GM19351 (cell line): ENCODE data around the gene METTL1.
"Not testable (repeated sequence)": the region's sequence is repeated elsewhere in the genome, so short reads cannot be mapped to it uniquely, and the experiment has no call there.

Source experiments
- ATAC-seq: cut with Tn5 transposase; IDR thresholded peaks from one replicate; pipeline ENCODE4 v1.9.1; 2021; ENCODE audit warnings: mild to moderate bottlenecking, moderate library complexity; ENCODE audit not compliant: unreplicated experiment

METTL1 gene

DNA sequence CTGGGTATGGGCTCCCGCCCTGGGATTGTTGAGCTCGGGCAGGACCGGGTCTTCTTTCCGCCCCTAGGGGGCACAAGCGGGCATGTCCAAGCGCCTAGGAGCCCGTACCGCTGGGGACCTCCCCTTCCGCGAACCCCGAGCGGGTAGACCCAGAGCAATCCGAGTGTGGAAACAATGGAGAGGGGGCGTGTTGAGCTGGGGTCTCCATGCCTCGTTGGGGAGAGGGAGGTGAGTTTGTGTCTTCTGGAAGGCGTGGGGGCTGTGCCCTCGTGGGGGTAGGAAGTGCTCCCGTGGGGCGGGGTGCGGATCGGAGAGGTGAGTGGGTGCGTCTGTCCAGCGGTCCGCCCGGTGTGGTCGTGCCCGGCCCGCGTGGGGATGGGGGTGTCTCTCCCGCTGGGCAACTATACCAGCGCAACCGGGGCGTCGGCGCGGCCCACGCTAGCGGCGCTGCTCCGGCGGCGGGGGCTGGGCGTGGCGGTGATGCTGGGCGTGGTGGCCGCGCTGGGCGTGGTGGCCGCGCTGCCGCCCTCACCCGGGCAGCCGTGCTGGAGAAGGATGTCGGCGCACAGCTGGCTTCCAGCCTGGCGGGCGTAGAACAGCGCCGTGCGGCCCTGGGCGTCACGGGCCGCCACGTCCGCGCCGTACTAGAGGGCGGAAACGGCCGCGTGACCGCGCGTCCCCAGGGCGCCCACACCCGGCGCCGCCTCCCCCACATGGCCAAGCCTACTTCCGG is 45.6 kb downstream of the METTL1 start:
- ATAC-seq = no peak

GRCh38 chr12:57725851-57726150 is 46.1 kb downstream of the METTL1 start:
- ATAC-seq = no peak

GRCh38 chr12:57724936-57725740 is 46.8 kb downstream of the METTL1 start:
- no peak for ATAC-seq

DNA sequence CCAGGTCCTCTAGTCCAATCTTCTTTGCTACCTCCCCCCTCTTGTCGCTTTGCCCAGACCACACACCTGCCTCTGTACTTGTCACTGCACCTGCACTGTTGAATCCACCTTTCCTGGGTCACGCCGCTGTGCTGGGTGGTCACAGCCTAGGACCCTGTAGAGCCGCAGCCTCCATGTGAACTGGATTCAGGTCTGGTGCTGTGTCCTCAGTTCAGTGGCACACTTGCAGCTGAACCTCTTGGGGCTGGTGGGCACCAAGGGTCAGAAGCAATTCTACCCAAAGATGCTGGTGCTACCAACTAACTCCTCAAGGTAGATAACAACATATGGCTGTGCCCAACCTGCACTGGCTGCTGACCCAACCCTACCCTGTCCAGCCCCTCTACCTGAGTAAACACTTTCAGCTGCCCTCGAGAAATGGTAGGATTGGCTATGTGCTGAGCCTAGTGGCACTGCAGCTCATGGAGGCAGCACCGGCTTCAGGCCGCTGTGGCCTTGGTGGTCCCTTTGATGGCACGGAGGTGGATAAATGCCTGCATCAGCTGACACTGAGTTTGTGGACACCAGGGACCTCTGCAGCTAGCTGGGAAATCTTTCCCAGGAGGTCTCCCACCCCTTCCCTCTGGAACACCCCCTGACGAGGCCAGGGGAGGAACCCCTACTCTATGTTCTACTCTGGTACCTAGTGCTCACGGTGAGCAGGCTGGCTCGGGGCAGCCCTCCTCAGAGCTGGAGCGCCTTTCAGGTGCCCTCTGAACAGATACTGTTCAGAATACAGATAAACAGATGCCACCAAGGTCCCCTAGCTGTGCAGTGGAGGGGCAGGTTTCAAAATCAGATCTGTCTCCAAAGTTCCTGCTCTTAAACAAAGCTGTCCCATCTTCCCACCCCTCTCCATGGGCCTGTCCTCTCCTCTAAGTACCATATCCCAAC is 47.6 kb downstream of the METTL1 start:
- no peak for ATAC-seq

- ATAC-seq = no peak
These were observed 48.3 kb downstream of the METTL1 start for GRCh38 chr12:57723630-57723962.

- no peak for ATAC-seq
These were observed 48.9 kb downstream of the METTL1 start for GRCh38 chr12:57722716-57723629.

DNA sequence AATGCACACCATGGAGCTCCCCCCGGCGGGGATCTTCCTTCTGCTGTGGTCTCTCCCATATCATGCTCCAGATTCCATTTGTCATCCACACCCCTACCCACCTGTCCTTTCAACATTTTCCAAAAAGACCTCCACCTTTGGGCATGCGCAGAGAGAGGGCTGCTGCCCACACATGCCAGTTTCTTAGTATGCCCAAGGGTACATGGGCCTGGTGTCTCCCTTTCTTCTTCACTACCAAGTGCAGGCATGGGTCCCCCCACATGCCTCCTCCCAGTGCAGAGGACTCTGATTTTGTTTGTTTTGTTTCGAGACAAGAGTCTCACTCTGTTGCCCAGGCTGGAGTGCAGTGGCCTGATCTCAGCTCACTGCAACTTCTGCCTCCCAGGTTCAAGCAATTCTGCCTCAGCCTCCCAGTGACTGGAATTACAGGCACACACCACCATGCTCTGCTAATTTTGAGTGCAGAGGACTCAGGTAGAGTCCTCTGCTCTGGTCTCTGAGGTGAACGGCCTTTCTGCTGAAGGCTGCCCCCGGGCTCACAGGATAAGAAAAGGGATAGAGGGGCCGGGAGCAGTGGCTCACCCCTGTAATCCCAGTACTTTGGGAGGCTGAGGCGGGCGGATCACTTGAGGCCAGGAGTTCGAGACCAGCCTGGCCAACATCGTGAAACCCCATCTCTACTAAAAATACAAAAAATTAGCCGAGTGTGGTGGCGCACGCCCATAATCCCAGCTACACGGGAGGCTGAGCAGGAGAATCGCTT is 49.9 kb downstream of the METTL1 start:
- ATAC-seq = not testable (repeated sequence)

DNA sequence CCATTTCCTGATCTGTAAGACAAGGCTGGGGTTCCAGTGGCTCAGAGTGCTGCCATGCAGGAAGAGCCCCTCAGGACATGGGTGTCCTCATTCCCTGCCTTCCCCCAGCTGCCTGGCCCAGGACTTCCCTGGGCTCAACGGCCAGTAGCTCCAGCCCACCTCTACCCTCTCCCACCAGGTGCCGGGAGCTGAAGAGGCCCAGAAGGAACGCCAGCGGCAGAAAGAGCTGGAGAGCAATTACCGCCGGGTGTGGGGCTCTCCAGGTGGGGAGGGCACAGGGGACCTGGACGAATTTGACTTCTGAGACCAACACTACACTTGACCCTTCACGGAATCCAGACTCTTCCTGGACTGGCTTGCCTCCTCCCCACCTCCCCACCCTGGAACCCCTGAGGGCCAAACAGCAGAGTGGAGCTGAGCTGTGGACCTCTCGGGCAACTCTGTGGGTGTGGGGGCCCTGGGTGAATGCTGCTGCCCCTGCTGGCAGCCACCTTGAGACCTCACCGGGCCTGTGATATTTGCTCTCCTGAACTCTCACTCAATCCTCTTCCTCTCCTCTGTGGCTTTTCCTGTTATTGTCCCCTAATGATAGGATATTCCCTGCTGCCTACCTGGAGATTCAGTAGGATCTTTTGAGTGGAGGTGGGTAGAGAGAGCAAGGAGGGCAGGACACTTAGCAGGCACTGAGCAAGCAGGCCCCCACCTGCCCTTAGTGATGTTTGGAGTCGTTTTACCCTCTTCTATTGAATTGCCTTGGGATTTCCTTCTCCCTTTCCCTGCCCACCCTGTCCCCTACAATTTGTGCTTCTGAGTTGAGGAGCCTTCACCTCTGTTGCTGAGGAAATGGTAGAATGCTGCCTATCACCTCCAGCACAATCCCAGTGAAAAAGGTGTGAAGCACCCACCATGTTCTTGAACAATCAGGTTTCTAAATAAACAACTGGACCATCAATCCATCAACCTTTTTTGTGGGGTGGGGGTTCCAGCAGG is 51.0 kb downstream of the METTL1 start:
- no peak for ATAC-seq

DNA sequence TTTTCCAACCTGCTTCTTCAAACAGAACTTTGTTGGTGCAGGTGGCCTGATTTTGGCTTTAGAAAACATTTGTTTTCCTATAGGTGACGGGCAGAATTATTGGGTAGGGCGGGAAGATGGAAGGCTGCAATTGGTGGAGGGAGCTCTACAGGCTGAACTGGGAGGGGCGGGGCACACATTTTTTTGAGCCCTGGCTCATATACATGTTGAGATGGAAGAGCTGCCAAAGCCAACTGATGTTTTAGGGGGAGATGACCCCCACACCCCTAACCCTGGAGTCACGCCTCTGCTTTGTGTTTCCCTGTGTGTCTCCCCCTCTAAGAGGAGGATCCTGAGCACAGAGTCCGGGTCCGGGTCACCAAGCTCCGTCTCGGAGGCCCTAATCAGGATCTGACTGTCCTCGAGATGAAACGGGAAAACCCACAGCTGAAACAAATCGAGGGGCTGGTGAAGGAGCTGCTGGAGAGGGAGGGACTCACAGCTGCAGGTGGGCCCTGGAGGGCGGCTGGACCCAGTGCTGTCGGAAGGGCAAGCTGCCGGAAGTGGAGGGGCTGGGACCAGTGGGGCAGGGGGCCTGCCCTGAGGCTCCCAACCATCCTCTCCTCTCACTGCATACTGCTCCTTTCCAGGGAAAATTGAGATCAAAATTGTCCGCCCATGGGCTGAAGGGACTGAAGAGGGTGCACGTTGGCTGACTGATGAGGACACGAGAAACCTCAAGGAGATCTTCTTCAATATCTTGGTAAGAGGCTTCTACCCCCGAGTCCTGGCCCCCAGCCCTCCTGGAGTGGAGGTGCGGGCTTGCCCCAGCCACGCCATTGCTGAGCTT is 51.9 kb downstream of the METTL1 start:
- no peak for ATAC-seq

DNA sequence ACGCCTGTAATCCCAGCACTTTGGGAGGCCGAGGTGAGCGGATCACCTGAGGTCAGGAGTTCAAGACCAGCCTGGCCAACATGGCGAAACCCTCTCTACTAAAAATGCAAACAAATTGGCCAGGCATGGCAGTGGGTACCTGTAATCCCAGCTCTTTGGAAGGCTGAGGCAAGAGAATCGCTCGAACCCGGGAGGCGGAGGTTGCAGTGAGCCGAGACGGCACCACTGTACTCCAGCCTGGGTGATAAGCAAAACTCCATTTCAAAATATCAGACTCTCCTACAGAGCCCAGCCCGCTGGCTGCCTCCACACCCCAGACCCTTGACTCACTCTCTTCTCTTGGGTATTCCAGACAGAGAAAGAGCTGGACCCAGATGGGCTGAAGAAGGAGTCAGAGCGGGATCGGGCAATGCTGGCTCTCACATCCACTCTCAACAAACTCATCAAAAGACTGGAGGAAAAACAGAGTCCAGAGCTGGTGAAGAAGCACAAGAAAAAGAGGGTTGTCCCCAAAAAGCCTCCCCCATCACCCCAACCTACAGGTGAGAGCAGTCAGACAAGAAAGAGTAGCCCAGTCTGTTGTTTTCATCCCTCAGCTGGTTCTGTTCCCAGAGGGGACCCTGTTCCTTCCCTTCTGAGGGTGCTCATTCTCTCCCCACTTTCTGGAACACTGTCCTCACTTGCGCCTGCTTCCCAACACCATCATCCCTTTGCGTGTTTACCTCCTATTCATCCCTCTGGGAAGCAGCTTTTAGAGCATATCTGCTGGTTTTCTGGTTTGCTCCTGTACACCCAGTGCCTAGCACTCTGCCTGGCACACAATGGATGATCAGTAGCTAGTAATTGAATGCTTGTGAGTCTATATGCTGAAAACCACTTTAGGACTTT is 53.0 kb downstream of the METTL1 start:
- no peak for ATAC-seq
